ENCODE measurements around the gene SPRN. TPM values are rescaled to one million over a fixed set of nuclear protein-coding genes. Genes with fewer than 3 reads are reported as not detected.
A peak's percentile ranks its signal among the peaks of the same experiment; 100 is the strongest.
"Not testable (repeated sequence)": the region's sequence is repeated elsewhere in the genome, so short reads cannot be mapped to it uniquely, and the experiment has no call there.

SPRN gene
- total RNA-seq, 1 experiment from 2014 or later = not detected

DNA sequence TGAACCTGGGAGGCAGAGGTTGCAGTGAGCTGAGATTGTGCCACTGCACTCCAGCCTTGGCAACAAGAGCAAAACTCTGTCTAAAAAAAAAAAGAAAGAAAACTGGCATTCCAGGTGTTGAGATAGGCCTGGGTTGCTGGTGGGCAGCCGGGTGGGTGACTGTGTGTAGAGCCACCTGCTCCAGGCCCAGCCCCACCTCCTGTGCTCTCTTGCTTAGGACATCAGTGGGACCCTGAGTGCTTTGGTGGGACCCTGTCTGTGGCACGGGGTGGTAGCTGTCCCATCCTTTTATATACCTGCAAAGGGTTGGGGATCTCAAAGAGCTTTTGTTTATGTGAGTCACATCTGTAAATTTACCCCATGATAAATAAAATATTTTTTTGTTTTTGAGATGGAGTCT, 39.2 kb downstream of the SPRN start:
- H3K9me3 ChIP-seq = no peaks in the 10 kb centered on the region
- H3K27me3 ChIP-seq = no peaks in the 10 kb centered on the region
- no peak overlapping the region for H3K4me3 ChIP-seq
- H3K36me3 ChIP-seq = no peaks in the 10 kb centered on the region
- no peak for DNase-seq

DNA sequence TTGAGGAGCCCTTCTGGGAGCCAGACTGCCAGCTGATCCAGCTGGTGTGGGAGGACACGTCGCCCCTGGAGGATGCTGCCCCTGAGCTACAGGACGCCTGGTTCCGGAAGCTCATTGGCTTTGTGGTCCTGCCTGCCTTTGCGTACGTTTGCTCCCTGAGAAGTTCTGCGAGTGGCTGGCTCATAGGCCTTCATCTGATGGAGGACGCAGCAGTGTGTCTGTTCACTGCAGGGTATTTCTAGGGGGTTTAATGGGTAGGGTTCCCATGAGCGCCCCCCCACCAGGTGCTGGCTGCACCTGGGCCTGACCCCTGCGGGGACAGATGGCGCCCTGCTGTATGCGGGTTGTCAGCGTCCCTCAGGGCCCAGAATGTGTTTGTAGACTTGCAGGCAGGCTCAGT, 40.4 kb downstream of the SPRN start:
- H3K4me3 ChIP-seq = no peak overlapping the region
- no peaks in the 10 kb centered on the region for H3K36me3 ChIP-seq
- DNase-seq = no peak
- H3K27me3 ChIP-seq = no peaks in the 10 kb centered on the region
- H3K9me3 ChIP-seq = no peaks in the 10 kb centered on the region

DNA sequence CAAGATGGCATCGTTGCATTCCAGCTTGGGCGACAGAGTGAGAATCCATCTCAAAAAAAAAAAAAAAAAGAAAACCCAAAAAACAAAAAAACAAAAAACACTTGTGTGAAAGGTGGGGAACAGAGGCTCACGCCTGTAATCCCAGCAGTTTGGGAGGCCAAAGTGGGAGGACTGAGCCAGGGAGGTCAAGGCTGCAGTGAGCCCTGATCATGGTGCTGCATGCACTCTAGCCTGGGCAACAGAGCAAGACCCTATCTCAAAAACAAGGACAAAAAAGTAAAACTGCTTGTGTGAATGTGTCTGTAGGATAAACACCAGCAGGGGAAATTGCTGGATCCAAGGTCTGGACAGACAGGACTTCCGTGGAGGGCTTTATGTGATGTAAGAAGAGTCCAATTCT, 40.9 kb downstream of the SPRN start:
- Histone ChIP-seq H3K9me3 (no peaks in the 10 kb centered on the region), H3K27me3 (no peaks in the 10 kb centered on the region), H3K4me3 (no peak overlapping the region), H3K36me3 (no peaks in the 10 kb centered on the region)
- no peak for DNase-seq

GRCh38 chr10:133381036-133381435, 43.4 kb downstream of the SPRN start:
- Histone ChIP-seq H3K36me3 (no peaks in the 10 kb centered on the region), H3K4me3 (no peak overlapping the region), H3K27me3 (no peaks in the 10 kb centered on the region), H3K9me3 (no peaks in the 10 kb centered on the region)
- no peak for DNase-seq

DNA sequence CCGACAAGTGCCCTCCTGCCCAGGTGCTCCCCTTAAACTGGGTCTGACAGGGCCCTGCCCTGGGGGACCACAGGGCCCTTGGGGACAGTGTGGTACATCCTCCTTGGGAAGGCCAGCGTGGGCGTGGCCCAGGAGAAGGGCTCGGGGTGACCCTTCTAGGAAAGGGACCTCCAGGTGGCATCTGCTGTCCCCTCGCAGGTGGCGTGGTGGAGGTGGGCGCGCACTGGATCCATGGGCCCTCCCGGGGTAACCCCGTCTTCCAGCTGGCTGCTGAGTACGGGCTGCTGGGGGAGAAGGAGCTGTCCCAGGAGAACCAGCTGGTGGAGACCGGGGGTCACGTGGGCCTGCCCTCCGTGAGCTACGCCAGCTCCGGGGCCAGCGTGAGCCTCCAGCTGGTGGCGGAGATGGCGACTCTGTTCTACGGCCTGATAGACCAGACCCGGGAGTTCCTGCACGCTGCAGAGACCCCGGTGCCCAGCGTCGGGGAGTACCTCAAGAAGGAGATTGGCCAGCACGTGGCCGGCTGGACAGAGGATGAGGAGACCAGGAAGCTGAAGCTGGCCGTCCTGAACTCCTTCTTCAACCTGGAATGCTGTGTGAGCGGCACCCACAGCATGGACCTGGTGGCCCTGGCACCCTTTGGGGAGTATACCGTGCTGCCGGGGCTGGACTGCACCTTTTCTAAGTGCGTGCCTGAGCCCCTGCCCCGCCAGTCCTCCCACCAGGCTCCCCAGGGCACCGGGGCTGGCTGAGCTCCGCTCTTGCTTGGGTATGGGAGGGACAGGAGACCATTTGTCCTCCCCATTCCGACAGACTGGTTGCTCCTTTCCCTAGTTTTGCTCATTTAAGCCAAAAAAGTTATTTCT, 44.4 kb downstream of the SPRN start:
- no peaks in the 10 kb centered on the region for H3K36me3 ChIP-seq

GRCh38 chr10:133379152-133379800, 45.1 kb downstream of the SPRN start, which contains the start of gene PAOX:
PAOX (plus strand) TSS chr10:133379262; CDS start chr10:133379317, 55 bp downstream.
- Histone ChIP-seq H3K36me3 (no peaks in the 10 kb centered on the region), H3K9me3 (no peaks in the 10 kb centered on the region), H3K27me3 (no peaks in the 10 kb centered on the region), H3K4me3 (peak within 1 kb of the TSS; percentile 60)
- no peak for DNase-seq

More for the DNA sequence above, 44.4 kb downstream of the SPRN start:
- no peak for DNase-seq
- H3K9me3 ChIP-seq = no peaks in the 10 kb centered on the region
- no peaks in the 10 kb centered on the region for H3K27me3 ChIP-seq
- H3K4me3 ChIP-seq = no peak overlapping the region

DNA sequence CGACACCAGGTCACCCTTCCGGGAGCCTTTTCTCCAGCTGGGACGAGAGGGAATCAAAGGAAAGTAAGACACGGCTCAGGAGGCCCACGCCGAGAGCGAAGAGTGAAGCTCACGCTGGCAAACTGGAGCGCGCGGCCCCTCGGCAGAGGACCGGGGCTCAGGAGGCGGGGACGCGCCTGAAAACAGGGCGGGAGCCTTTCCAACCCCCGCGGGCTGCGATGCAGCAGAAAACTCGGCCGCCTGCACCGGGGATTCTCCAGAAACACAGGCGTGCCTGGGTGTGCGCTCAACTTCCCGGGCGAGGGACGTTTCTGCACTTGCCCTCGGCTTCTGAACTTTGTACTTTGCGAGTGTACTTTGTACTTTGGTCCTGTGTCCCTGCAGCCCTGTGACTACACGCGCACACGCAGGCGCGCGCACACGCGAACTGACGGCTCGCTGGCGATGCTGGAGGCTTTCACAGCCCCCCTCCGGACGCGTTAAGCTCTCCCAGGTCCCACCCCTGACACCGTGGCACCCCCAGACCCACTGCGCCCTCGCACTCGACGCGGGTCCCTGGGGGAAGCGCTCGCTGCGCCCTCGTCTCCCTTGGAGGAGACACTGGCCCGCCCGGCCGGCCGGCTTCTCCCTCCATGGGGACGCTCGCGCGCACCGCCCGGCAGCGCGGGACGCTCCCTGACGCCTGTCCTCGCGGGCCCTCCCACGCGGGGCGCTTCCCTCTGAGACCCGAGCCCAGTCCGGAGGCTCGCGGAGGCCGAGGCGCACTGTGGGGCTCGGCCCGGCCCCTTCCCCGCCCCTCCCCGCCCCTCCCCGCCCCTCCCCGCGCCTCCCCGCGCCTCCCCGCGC, 46.0 kb downstream of the SPRN start:
- H3K36me3 ChIP-seq = no peaks in the 10 kb centered on the region
- H3K9me3 ChIP-seq = no peaks in the 10 kb centered on the region
- peak overlapping the region; percentile 60 for H3K4me3 ChIP-seq
- DNase-seq = peak; percentile 51
- H3K27me3 ChIP-seq = no peaks in the 10 kb centered on the region

DNA sequence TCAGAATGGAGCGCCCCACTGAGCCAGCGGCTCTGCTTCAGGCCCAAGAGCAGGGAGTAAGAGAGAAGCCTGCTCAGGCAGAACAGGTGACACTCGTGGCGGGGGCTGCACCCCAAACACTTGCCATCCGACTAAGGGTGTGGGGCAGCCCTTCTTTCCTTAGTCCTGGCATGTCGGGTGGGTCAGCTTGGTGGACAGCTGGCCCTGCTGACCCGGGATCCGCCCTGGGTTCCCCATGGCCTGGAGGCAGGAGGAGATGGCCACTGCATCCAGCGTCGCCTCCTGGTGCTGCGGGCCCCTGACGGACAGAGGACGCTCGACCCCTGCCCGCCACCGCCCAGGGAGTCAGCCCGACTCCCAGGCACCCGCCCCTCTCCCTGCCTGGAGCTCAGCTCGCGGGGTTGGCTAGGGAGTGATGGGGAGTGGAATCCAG, 46.6 kb downstream of the SPRN start:
- no peak for DNase-seq
- H3K27me3 ChIP-seq = no peaks in the 10 kb centered on the region
- peak overlapping the region; percentile 60 for H3K4me3 ChIP-seq
- no peaks in the 10 kb centered on the region for H3K9me3 ChIP-seq
- no peaks in the 10 kb centered on the region for H3K36me3 ChIP-seq

DNA sequence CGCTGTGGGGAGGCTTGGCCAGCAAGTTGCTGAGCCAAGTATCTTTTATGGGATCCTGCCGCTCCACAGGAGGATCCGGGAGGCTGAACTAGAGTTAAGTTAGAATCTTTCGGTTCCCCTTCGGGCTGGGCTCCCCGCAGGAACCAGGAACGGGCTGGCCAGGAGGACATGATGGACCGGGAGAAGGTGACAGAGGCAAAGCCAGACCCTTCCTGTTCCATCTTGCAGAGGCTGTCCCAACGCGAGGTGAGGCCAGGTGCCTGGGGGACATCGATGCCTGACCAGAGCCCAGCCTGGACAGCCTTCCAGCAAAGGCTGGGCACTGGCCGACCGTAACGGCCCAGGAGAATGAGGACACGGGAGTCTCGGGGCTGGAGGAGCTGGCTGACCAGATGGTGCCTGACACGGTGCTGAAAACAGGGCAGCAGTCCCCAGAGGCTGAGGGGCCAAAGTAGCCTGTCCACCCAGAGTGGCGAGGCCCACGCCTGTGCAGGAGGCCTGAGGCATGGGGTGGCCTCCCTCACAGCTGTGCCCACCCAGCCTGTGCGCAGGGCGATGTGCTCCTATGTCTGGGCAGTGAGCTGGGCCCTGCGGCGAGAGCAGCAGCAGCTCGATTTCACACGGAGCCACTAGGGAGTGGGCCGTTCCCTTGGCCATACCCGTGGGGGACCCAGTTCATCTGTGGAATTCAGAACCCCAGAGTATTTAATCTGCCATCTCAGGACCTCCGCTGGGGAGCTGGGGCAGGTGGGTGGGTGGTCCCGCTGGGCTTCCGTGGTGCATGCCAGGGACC, 47.2 kb downstream of the SPRN start:
- no peaks in the 10 kb centered on the region for H3K27me3 ChIP-seq
- H3K36me3 ChIP-seq = no peaks in the 10 kb centered on the region
- H3K9me3 ChIP-seq = no peaks in the 10 kb centered on the region
- no peak for DNase-seq
- no peak overlapping the region for H3K4me3 ChIP-seq

DNA sequence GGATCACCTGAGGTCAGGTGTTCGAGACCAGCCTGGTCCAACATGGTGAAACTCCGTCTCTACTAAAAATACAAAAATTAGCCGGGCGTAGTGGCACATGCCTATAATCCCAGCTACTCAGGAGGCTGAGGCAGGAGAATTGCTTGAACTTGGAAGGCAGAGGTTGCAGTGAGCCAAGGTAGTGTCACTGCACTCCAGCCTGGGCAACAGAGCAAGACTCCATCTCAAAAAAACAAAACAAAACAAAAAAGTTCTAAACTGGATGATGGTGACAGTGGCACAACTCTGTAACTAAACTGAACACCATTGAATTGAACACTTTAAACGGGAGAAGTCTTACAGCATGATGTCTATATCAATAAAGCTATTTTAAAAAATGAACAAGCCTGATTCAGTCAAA, 48.2 kb downstream of the SPRN start:
- not testable (repeated sequence) for H3K4me3 ChIP-seq, H3K36me3 ChIP-seq, DNase-seq, H3K27me3 ChIP-seq, H3K9me3 ChIP-seq

- H3K9me3 ChIP-seq = no peaks in the 10 kb centered on the region
- peaks cover 8% of the 10 kb centered on the region for H3K36me3 ChIP-seq
- H3K27me3 ChIP-seq = no peaks in the 10 kb centered on the region
- no peak overlapping the region for H3K4me3 ChIP-seq
- DNase-seq = no peak
Measured at GRCh38 chr10:133375357-133376115, 48.9 kb downstream of the SPRN start.

DNA sequence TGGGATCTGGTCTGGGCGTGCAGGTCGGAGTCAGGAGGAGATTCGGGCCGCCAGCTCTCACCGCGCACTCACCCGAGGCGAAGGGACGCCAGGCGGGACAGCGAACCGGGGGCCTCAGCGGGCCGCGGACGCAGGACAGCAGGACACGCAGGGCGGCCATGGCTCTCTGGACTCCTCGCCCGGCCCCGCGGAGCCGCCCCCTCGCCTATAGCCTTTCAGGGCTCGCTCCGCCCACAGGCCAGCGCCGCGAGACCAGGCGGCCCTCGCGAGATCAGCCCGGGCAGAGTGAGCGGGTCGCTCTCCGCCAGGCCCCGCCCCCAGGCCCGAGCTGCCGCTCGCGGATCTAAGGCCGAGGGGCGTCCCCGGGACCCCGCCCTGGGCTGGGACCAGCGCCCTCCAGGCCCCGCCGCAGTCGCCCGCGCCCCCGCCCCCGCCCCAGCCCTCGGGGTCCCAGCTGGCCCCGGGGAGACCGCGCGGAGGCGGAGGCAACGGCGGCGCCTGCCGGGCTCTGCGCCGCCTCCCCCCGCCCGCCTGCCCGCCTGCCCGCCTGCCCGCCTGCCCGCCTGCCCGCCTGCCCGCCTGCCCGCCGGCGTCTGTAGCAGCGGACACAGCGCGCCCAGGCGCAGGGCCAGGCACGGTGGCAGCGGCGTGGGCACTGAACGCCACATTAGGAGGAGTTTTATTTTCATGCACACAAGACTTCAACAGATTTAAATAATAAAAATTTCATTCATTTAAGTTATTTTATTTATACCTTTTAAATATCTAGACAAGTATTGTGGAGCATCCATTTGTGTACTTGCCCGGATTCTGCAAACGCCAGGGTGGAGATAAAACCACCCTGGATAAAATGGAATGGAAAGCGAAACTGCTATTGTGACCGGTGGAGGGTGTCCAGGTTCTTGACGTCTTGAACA, 51.0 kb downstream of the SPRN start, which contains the start of gene ECHS1:
Gene ECHS1, minus strand, starts transcription at position 181 of the 917 bp plus-strand sequence. Its CDS starts 21 bp downstream, at position 160.
- Histone ChIP-seq H3K27me3 (no peaks in the 10 kb centered on the region), H3K9me3 (no peaks in the 10 kb centered on the region)
- DNase-seq = peak; percentile 95

DNA sequence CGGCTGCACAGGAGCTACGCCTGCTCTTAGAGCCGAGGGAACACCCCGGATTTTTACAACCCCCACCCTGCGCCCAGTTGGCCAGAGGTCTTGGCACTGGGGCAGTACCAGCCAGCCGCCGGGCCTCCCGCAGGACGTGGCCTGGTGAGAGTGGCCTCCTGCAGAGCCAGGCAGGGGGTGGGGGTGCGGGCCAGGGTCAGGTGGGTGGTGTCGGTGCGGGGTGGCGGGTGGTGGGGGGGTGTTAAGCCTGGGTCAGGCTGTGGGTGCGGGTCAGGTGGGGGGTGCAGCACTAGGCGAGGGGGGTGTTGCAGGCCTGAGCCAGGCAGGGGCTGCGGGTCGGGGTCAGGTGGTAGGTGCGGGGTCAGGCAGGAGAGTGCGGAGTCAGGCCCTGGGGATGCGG, 51.9 kb downstream of the SPRN start:
- Histone ChIP-seq H3K27me3 (no peaks in the 10 kb centered on the region), H3K36me3 (peaks cover 28% of the 10 kb centered on the region), H3K4me3 (peak overlapping the region; percentile 38), H3K9me3 (no peaks in the 10 kb centered on the region)
- peak; percentile 33 for DNase-seq

More for the DNA sequence above, 51.0 kb downstream of the SPRN start, which contains the start of gene ECHS1:
- Histone ChIP-seq H3K36me3 (peaks cover 25% of the 10 kb centered on the region), H3K4me3 (peak within 1 kb of the TSS; percentile 76)
